OCI-LY1 (cell line): ENCODE results near the gene ATCAY.

Experiments
- H2AFZ ChIP-seq: fragments of 200-600 bp; sonication (generic), shearing (Covaris generic); 2 replicates; pipeline ENCODE4 v1.6.0; 2014; ENCODE audit warnings: antibody characterized with exemption, mild to moderate bottlenecking, low read length
- H3F3A ChIP-seq: fragments of 200-600 bp; sonication (generic), shearing (Covaris generic); 2 replicates; pipeline ENCODE4 v1.6.0; 2014; ENCODE audit warnings: mild to moderate bottlenecking, antibody characterized with exemption, low read length, moderate library complexity; ENCODE audit not compliant: insufficient read depth
- H3K27ac ChIP-seq: fragments of 200-600 bp; sonication (generic); 2 replicates; pipeline ENCODE4 v1.5.1; 2014; ENCODE audit warnings: low read length, mixed run types, mild to moderate bottlenecking, low read depth; ENCODE audit not compliant: poor library complexity, severe bottlenecking
- H3K27me3 ChIP-seq: fragments of 200-600 bp; sonication (generic); 2 replicates; pipeline ENCODE4 v1.6.0; 2014; ENCODE audit warnings: antibody characterized with exemption, mild to moderate bottlenecking, low read length, moderate library complexity; ENCODE audit not compliant: insufficient read depth
- H3K36me3 ChIP-seq: fragments of 200-600 bp; sonication (generic); 2 replicates; pipeline ENCODE4 v1.6.1; 2014; ENCODE audit warnings: mild to moderate bottlenecking, antibody characterized with exemption, low read length, moderate library complexity, mixed read lengths; ENCODE audit not compliant: insufficient read depth
- H3K4me1 ChIP-seq: fragments of 200-600 bp; sonication (generic); 2 replicates; pipeline ENCODE4 v1.5.1; 2014; ENCODE audit warnings: mild to moderate bottlenecking, low read length, moderate library complexity; ENCODE audit not compliant: insufficient read depth, severe bottlenecking
- H3K4me2 ChIP-seq: fragments of 200-600 bp; sonication (generic), shearing (Covaris generic); 2 replicates; pipeline ENCODE4 v1.6.1; 2014; ENCODE audit warnings: low read length
- H3K4me3 ChIP-seq: fragments of 200-600 bp; sonication (generic); 2 replicates; pipeline ENCODE4 v1.5.1; 2014; ENCODE audit warnings: low read length, low read depth, mild to moderate bottlenecking, mixed read lengths; ENCODE audit not compliant: poor library complexity, severe bottlenecking
- H3K79me2 ChIP-seq: fragments of 200-600 bp; shearing (Covaris generic); 2 replicates; pipeline ENCODE4 v1.6.1; 2016; ENCODE audit warnings: mixed run types, low read length, mixed read lengths; ENCODE audit not compliant: insufficient read depth
- H3K9ac ChIP-seq: fragments of 200-600 bp; sonication (generic), shearing (Covaris generic); 2 replicates; pipeline ENCODE4 v1.6.1; 2014; ENCODE audit warnings: mild to moderate bottlenecking, low read length, mixed read lengths
- H3K9me2 ChIP-seq: fragments of 200-600 bp; sonication (generic), shearing (Covaris generic); 2 replicates; pipeline ENCODE4 v1.6.1; 2014; ENCODE audit warnings: low read depth, mild to moderate bottlenecking, low read length, mixed read lengths
- H3K9me3 ChIP-seq: fragments of 200-600 bp; shearing (Covaris generic); 2 replicates; pipeline ENCODE4 v1.6.1; 2014; ENCODE audit warnings: low read length, mixed read lengths
- H4K20me1 ChIP-seq: fragments of 200-600 bp; sonication (generic), shearing (Covaris generic); 2 replicates; pipeline ENCODE4 v1.6.0; 2016; ENCODE audit warnings: mild to moderate bottlenecking, low read length; ENCODE audit not compliant: insufficient read depth
- EZH2 ChIP-seq: fragments of 200-600 bp; sonication (generic), shearing (Covaris generic); IDR thresholded peaks from 2 replicates; pipeline ENCODE4 v1.8.0; 2017; ENCODE audit warnings: borderline replicate concordance, mixed run types, mild to moderate bottlenecking, antibody characterized with exemption, low read length, moderate library complexity, mixed read lengths
- TF ChIP-seq, protein P1 (sequence below): fragments of 200-600 bp; sonication (generic), shearing (Covaris generic); IDR thresholded peaks from 2 replicates; pipeline ENCODE4 v1.5.1; 2017; ENCODE audit warnings: mild to moderate bottlenecking, antibody characterized with exemption, low read length, moderate library complexity, mixed read lengths

Gene ATCAY

DNA sequence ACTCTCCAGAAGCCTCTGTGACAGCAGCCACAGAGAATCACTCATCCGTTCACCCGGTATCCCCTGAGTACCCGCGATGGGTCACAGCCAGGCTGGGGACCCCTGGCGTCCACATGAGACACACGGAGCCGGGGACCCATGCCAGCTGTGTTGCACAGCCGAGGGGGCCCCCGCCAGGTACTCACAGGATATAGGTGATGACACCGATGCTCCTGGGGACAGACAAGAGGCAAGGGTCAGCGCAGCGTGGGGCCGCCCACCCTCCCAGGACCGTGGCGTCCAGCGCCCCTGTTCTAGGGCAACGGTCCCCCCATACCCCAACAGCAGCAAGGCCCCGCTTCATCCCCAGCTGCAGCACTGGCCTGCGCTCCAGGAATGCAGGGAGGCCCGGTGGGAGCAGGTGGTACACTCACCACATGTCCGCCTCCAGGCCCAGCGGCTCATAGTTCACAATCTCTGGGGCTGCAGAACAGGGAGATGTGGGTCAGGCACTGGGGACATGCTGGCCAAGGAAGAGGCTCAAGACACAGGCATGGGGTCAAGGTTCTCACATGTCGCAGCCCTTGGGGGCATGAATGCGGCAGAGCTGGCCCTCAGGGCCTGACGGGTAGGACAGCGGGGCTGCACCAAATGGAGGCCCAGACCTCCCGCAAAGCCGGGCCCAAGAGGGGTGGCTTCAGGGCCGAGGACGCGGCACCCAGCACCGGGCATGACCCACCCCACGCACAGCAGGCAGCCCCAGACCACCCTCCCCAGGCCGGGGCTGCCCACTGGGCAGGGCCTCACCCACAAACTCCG lies 83.2 kb downstream of the ATCAY start:
- no peaks in the 10 kb centered on the region for H3K27me3 ChIP-seq
- no peaks in the 10 kb centered on the region for H3K9me3 ChIP-seq
- no peak overlapping the region for H3K4me2 ChIP-seq
- H3K9ac ChIP-seq = no peak overlapping the region
- no peaks in the 10 kb centered on the region for H3K4me1 ChIP-seq
- H3K27ac ChIP-seq = no peak overlapping the region
- TF ChIP-seq, protein P1, sequence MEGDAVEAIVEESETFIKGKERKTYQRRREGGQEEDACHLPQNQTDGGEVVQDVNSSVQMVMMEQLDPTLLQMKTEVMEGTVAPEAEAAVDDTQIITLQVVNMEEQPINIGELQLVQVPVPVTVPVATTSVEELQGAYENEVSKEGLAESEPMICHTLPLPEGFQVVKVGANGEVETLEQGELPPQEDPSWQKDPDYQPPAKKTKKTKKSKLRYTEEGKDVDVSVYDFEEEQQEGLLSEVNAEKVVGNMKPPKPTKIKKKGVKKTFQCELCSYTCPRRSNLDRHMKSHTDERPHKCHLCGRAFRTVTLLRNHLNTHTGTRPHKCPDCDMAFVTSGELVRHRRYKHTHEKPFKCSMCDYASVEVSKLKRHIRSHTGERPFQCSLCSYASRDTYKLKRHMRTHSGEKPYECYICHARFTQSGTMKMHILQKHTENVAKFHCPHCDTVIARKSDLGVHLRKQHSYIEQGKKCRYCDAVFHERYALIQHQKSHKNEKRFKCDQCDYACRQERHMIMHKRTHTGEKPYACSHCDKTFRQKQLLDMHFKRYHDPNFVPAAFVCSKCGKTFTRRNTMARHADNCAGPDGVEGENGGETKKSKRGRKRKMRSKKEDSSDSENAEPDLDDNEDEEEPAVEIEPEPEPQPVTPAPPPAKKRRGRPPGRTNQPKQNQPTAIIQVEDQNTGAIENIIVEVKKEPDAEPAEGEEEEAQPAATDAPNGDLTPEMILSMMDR = no peak
- TF ChIP-seq EZH2 = no peak
- no peak overlapping the region for H2AFZ ChIP-seq
- H4K20me1 ChIP-seq = no peaks in the 10 kb centered on the region
- no peaks in the 10 kb centered on the region for H3K79me2 ChIP-seq
- no peaks in the 10 kb centered on the region for H3F3A ChIP-seq
- no peak overlapping the region for H3K4me3 ChIP-seq
- no peaks in the 10 kb centered on the region for H3K9me2 ChIP-seq
- peaks cover 66% of the 10 kb centered on the region for H3K36me3 ChIP-seq

DNA sequence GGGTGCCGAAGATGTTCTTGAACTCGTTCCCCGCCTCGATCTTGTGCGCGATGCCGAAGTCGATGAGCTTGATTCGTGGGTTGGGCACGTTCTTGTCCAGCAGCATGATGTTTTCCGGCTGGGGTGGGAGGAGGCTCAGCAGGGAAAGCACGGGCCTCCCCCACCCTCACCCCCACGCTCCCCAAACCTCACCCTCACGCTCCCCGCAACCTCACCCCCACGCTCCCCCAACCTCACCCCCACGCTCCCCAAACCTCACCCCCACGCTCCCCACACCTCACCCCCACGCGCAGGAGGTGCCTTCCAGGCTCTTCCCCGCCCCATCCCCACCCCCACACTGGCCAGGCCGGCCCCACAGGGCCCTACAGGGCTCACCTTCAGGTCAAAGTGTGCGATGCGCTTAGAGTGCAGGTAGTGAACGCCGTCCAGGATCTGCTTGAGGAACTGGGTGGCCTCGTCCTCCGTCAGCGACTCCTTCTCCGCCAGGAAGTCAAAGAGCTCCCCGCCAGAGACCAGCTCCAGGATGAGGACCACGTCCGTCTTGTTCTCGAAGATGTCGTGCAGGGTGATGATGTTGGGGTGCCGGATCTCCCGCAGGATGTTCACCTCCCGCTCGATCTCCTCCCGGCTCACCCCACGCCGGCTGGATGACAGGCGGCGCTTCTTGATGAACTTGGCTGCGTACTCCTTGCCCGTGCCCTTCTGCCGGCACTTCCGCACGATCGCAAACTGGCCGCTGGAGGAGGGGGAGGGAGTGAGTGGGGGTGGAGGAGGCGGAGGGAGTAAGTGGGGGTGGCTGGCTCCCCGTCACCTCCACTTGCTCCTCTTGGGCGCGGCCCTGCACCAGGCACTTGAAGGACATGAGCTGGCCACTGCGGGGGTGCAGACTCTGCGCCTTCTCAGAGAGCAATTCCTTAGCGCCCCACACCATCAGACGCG lies 84.0 kb downstream of the ATCAY start:
- Histone ChIP-seq H3K36me3 (peaks cover 67% of the 10 kb centered on the region), H3K79me2 (no peaks in the 10 kb centered on the region; the same call in 1 of the 2 replicates)

More for the DNA sequence above, 84.0 kb downstream of the ATCAY start:
- Histone ChIP-seq H3K4me3 (no peak overlapping the region), H3K4me1 (peaks cover 2% of the 10 kb centered on the region), H3K4me2 (no peak overlapping the region), H3K27me3 (no peaks in the 10 kb centered on the region), H3F3A (no peaks in the 10 kb centered on the region), H3K27ac (no peak overlapping the region), H4K20me1 (no peaks in the 10 kb centered on the region), H3K9ac (no peak overlapping the region), H2AFZ (no peak overlapping the region), H3K9me2 (no peaks in the 10 kb centered on the region), H3K9me3 (no peaks in the 10 kb centered on the region)
- TF ChIP-seq, protein P1 = no peak
- no peak for TF ChIP-seq EZH2
